Measurements from ENCODE around the gene SGMS1. TPM values are rescaled to one million over a fixed set of nuclear protein-coding genes. Genes with fewer than 3 reads are reported as not detected.

Gene SGMS1
- total RNA-seq, 2 experiments from 2014 or later: 24.8 to 25.2 TPM

DNA sequence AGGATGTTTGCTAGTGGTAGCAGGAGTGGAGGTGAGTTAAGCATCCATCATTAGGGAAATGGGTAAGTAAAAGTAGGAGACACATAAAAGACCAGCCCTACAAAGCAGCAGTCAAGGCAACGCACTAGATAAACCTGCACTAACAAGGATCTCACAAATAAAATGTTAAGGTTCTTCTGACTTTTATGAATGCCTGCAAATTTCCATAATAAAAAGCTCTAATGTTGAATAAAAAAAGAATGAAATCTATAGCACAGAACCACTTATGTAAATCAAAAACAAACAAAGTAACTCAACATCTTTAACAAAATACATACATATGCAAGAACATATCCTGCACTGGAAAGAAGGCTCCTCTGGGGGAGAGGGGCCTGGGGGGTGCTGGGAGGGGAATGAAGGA, 4.6 kb downstream of the SGMS1 start:
- Mint-ChIP-seq H3K36me3 (ENCODE audit: low read depth) (peaks cover 13% of the 10 kb centered on the region), H3K9me3 (no peaks in the 10 kb centered on the region), H3K27ac (peak overlapping the region; percentile 97), H3K4me3 (peak overlapping the region; percentile 56), H3K4me1 (ENCODE audit: low read depth) (peaks cover 72% of the 10 kb centered on the region), H3K27me3 (no peaks in the 10 kb centered on the region)
- intact Hi-C loops (cut with DNase I, micrococcal nuclease): no loop called here
- H3K9me3 ChIP-seq (ENCODE audit: control insufficient read depth in 1 of 2, insufficient read depth in 1 of 2, low read length in 2 of 2): no peaks in the 10 kb centered on the region
- DNase-seq: no peak
- ChIA-PET POLR2A (interaction anchor here (1.8 kb wide), 2 partner anchors 13 to 41 kb away, joined by 4 to 5 read pairs; no protein-coding TSS in a partner anchor), CTCF (no interaction called here)
- no peak overlapping the region for H3K27ac ChIP-seq (ENCODE audit: low read depth in 1 of 2, low read length in 2 of 2)
- no peaks in the 10 kb centered on the region for H3K27me3 ChIP-seq (ENCODE audit: control insufficient read depth in 1 of 2, insufficient read depth in 2 of 2, low read length in 2 of 2)
- H3K4me3 ChIP-seq (ENCODE audit: low read length): no peak overlapping the region
- peaks cover 52% of the 10 kb centered on the region for H3K4me1 ChIP-seq (ENCODE audit: insufficient read depth, low read length)
- TF ChIP-seq, protein P1, sequence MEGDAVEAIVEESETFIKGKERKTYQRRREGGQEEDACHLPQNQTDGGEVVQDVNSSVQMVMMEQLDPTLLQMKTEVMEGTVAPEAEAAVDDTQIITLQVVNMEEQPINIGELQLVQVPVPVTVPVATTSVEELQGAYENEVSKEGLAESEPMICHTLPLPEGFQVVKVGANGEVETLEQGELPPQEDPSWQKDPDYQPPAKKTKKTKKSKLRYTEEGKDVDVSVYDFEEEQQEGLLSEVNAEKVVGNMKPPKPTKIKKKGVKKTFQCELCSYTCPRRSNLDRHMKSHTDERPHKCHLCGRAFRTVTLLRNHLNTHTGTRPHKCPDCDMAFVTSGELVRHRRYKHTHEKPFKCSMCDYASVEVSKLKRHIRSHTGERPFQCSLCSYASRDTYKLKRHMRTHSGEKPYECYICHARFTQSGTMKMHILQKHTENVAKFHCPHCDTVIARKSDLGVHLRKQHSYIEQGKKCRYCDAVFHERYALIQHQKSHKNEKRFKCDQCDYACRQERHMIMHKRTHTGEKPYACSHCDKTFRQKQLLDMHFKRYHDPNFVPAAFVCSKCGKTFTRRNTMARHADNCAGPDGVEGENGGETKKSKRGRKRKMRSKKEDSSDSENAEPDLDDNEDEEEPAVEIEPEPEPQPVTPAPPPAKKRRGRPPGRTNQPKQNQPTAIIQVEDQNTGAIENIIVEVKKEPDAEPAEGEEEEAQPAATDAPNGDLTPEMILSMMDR (IDR thresholded peaks at IDR 0.05): no peak
- H3K36me3 ChIP-seq (ENCODE audit: insufficient read depth, low read length): no peaks in the 10 kb centered on the region
- ATAC-seq (ENCODE audit: poor library complexity): no peak

DNA sequence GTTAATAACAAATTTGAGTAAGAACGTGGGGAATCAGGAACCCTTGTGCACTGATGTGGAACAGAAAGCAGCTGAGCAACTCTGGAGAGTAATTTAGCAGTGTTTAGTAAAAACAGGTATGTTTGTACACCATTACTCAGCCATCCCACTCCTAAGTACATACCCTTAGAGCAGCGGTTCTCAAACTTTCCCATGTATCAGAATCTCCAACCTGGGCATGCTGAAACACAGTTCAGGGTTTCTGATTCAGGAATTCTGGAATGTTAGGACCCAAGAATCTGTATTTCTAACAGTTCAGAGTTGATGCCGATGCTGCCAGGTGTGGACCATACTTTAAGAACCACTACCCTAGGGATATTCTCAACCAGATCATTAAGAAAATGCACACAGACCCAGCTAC, 5.1 kb downstream of the SGMS1 start:
- H3K4me1 Mint-ChIP-seq (ENCODE audit: low read depth): peaks cover 77% of the 10 kb centered on the region
- Histone ChIP-seq H3K9me3 (ENCODE audit: control insufficient read depth in 1 of 2, insufficient read depth in 1 of 2, low read length in 2 of 2) (no peaks in the 10 kb centered on the region), H3K27ac (ENCODE audit: low read depth in 1 of 2, low read length in 2 of 2) (no peak overlapping the region), H3K4me3 (ENCODE audit: low read length) (no peak overlapping the region), H3K36me3 (ENCODE audit: insufficient read depth, low read length) (no peaks in the 10 kb centered on the region), H3K4me1 (ENCODE audit: insufficient read depth, low read length) (peaks cover 53% of the 10 kb centered on the region), H3K27me3 (ENCODE audit: control insufficient read depth in 1 of 2, insufficient read depth in 2 of 2, low read length in 2 of 2) (no peaks in the 10 kb centered on the region)
- no peak for ATAC-seq (ENCODE audit: poor library complexity)
- peak overlapping the region; percentile 56 for H3K4me3 Mint-ChIP-seq
- TF ChIP-seq, protein P1 (IDR thresholded peaks at IDR 0.05): no peak
- ChIA-PET POLR2A (interaction anchor here (1.8 kb wide), 1 partner anchor 12 kb away, joined by 4 read pairs; no protein-coding TSS in a partner anchor), CTCF (interaction anchor here (1.2 kb wide), 1 partner anchor 42 kb away, joined by 3 read pairs; no protein-coding TSS in a partner anchor)
- H3K27me3 Mint-ChIP-seq: no peaks in the 10 kb centered on the region
- peaks cover 11% of the 10 kb centered on the region for H3K36me3 Mint-ChIP-seq (ENCODE audit: low read depth)
- no peaks in the 10 kb centered on the region for H3K9me3 Mint-ChIP-seq
- intact Hi-C loops (cut with DNase I, micrococcal nuclease): no loop called here
- DNase-seq: no peak
- peak overlapping the region; percentile 97 for H3K27ac Mint-ChIP-seq

DNA sequence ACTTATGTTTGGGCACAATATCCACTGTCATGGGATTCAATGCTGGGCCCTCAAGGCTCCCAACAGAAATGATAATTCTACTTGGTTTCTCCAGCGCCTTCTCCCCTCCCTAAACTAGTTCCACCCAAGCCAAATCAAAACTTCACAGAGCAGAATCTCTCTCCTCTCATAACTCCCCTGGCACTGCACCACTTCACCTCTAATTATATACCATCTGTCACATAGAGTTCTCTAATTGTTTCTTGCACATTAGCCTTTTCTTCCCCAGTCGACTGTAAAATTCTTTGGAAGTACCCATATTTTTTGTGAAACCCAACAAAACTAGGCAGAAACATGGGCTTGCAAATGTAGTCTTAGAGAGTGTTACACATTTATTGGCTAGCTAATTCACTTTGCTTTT, 8.1 kb downstream of the SGMS1 start:
- Histone ChIP-seq H3K4me3 (ENCODE audit: low read length) (no peak overlapping the region), H3K36me3 (ENCODE audit: insufficient read depth, low read length) (no peaks in the 10 kb centered on the region), H3K27me3 (ENCODE audit: control insufficient read depth in 1 of 2, insufficient read depth in 2 of 2, low read length in 2 of 2) (no peaks in the 10 kb centered on the region), H3K9me3 (ENCODE audit: control insufficient read depth in 1 of 2, insufficient read depth in 1 of 2, low read length in 2 of 2) (no peaks in the 10 kb centered on the region), H3K27ac (ENCODE audit: low read depth in 1 of 2, low read length in 2 of 2) (no peak overlapping the region), H3K4me1 (ENCODE audit: insufficient read depth, low read length) (peaks cover 46% of the 10 kb centered on the region)
- intact Hi-C loops (cut with DNase I, micrococcal nuclease): no loop called here
- DNase-seq (no peak), ATAC-seq (ENCODE audit: poor library complexity) (no peak)
- ChIA-PET POLR2A (interaction anchor here (0.6 to 1.2 kb wide), 2 partner anchors 9 to 37 kb away, joined by 3 to 5 read pairs; no protein-coding TSS in a partner anchor), CTCF (no interaction called here)
- TF ChIP-seq, protein P1 (IDR thresholded peaks at IDR 0.05): no peak
- H3K9me3 Mint-ChIP-seq: no peaks in the 10 kb centered on the region
- no peaks in the 10 kb centered on the region for H3K36me3 Mint-ChIP-seq (ENCODE audit: low read depth)
- H3K4me3 Mint-ChIP-seq: no peak overlapping the region
- H3K27me3 Mint-ChIP-seq: no peaks in the 10 kb centered on the region
- no peak overlapping the region for H3K27ac Mint-ChIP-seq
- H3K4me1 Mint-ChIP-seq (ENCODE audit: low read depth): peaks cover 85% of the 10 kb centered on the region

All from CD4-positive, alpha-beta T cell (primary cell).